ENCODE measurements around the gene TDRD7. TPM values are rescaled to one million over a fixed set of nuclear protein-coding genes. Genes with fewer than 3 reads are reported as not detected.

TDRD7 gene
- polyA plus RNA-seq, 1 of the 3 experiments (the other 2 are of a cell fraction): 4.9 TPM

GRCh38 chr9:97478301-97478981 is 66.5 kb downstream of the TDRD7 start:
- peaks cover 0 to 26% of the 10 kb centered on the region in 2 experiments; a peak in 3 of 4 replicates for H3K4me1 ChIP-seq (ENCODE audit: control insufficient read depth in 1 of 2, insufficient read depth in 2 of 2, low read depth in 1 of 2, low read length in 1 of 2)
- H4K20me1 ChIP-seq (ENCODE audit: insufficient read depth): no peaks in the 10 kb centered on the region
- peak overlapping the region in 1 of 2 experiments; percentile 19; a peak in 1 of 4 replicates for H3K27ac ChIP-seq (ENCODE audit: low read depth in 2 of 2, low read length in 1 of 2)
- no peak overlapping the region for H3K9ac ChIP-seq
- WGBS (ENCODE audit: low lambda C conversion rate): 65% methylated on average over 3 of the region's 3 CpGs
- no peaks in the 10 kb centered on the region for H3K79me2 ChIP-seq (ENCODE audit: insufficient read depth)
- TF ChIP-seq RAD21 (IDR thresholded peaks at IDR 0.05; ENCODE audit: low read length) (no peak), USF1 (IDR thresholded peaks at IDR 0.05; ENCODE audit: borderline replicate concordance, low read depth) (no peak), RXRA (IDR thresholded peaks at IDR 0.05; ENCODE audit: borderline replicate concordance, low read depth) (no peak), RFX5 (IDR thresholded peaks at IDR 0.05; ENCODE audit: low read length) (no peak), FOSL2 (IDR thresholded peaks at IDR 0.05; ENCODE audit: borderline replicate concordance, low read depth) (no peak), PBX3 (IDR thresholded peaks at IDR 0.05) (no peak), GATA2 (CRISPR knock-in tag; IDR thresholded peaks at IDR 0.05) (peak; percentile 38; the same call in 1 of the 2 replicates), TCF12 (IDR thresholded peaks at IDR 0.05) (no peak), CHD2 (IDR thresholded peaks at IDR 0.05; ENCODE audit: low read length, partially characterized antibody) (no peak), EP300 (IDR thresholded peaks at IDR 0.05; ENCODE audit: borderline replicate concordance in 1 of 2, low read depth in 1 of 2, low read length in 1 of 2) (no peak; a peak in 1 of 4 replicates), IRF3 (IDR thresholded peaks at IDR 0.05; ENCODE audit: low read depth, low read length) (no peak), MXI1 (IDR thresholded peaks at IDR 0.05; ENCODE audit: low read depth, low read length) (0 out of 2 replicates have a peak, but pooled peaks have one; percentile 7), TAF1 (IDR thresholded peaks at IDR 0.05; ENCODE audit: borderline replicate concordance, low read depth, low read length) (no peak), MEF2A (IDR thresholded peaks at IDR 0.05; ENCODE audit: borderline replicate concordance, low read depth) (no peak)
- H3K9me2 ChIP-seq: no peaks in the 10 kb centered on the region; the same call in 1 of the 2 replicates
- DNase-seq: no peak
- H3K4me2 ChIP-seq: no peak overlapping the region
- peaks cover 15 to 20% of the 10 kb centered on the region in 2 experiments for H3K36me3 ChIP-seq (replicated peaks in 1 of 2; ENCODE audit: control insufficient read depth in 1 of 2, insufficient read depth in 2 of 2, low read length in 1 of 2)
- H3K9me3 ChIP-seq: no peaks in the 10 kb centered on the region
- H3K27me3 ChIP-seq (ENCODE audit: insufficient read depth): no peaks in the 10 kb centered on the region
- no peak overlapping the region for H3K4me3 ChIP-seq (ENCODE audit: low read depth in 2 of 2, low read length in 1 of 2)
- ChIA-PET CTCF (interaction anchor here (0.6 to 4.7 kb wide), 8 partner anchors 9 to 138 kb away, joined by 3 to 59 read pairs (median 4); partner anchors contain the start of gene TMOD1), POLR2A (no interaction called here)
- no peaks in the 10 kb centered on the region for H3F3A ChIP-seq (replicated peaks; ENCODE audit: insufficient read depth)
- no peak overlapping the region for H2AFZ ChIP-seq (ENCODE audit: low read depth)

Data from SK-N-SH (cell line).